GM23338 (cell line): Measurements from ENCODE around the gene NRG3. TPM values are rescaled to one million over a fixed set of nuclear protein-coding genes. Genes with fewer than 3 reads are reported as not detected.

ENCODE experiments used
- ATAC-seq: fragments of 200-7000 bp; cut with Tn5 transposase; 3 replicates; pipeline ENCODE4 v1.9.1; 2020
- DNase-seq: peaks from one replicate; pipeline ENCODE4 v3.0.0-alpha.2; 2015; ENCODE audit warnings: low spot score
- H2AFZ ChIP-seq: fragments of 200-600 bp; sonication (generic); 2 replicates; pipeline ENCODE4 v1.8.0; 2016; ENCODE audit warnings: antibody characterized with exemption, mild to moderate bottlenecking, moderate library complexity
- H3F3A ChIP-seq: fragments of 200-600 bp; sonication (generic); replicated peaks from 2 replicates; pipeline ENCODE4 v1.8.0; 2017; ENCODE audit warnings: antibody characterized with exemption, mixed run types, low read depth
- H3K27ac ChIP-seq: fragments of 200-600 bp; sonication (generic); 2 replicates; pipeline ENCODE4 v1.6.1; 2016; ENCODE audit warnings: low read depth
- H3K27me3 ChIP-seq: fragments of 200-600 bp; sonication (generic); 2 replicates; pipeline ENCODE4 v1.8.0; 2016; ENCODE audit warnings: mild to moderate bottlenecking, mixed run types, moderate library complexity; ENCODE audit not compliant: insufficient read depth
- H3K36me3 ChIP-seq: fragments of 200-600 bp; sonication (generic); 2 replicates; pipeline ENCODE4 v1.8.0; 2016; ENCODE audit warnings: mild to moderate bottlenecking; ENCODE audit not compliant: insufficient read depth
- H3K4me1 ChIP-seq: fragments of 200-600 bp; sonication (generic); 2 replicates; pipeline ENCODE4 v1.8.0; 2016; ENCODE audit warnings: mild to moderate bottlenecking, moderate library complexity; ENCODE audit not compliant: insufficient read depth
- H3K4me2 ChIP-seq: fragments of 200-600 bp; sonication (generic); 2 replicates; pipeline ENCODE4 v1.7.1; 2017; ENCODE audit warnings: mixed run types
- H3K4me3 ChIP-seq: fragments of 200-600 bp; sonication (generic); 2 replicates; pipeline ENCODE4 v1.6.1; 2016; ENCODE audit warnings: mixed run types
- H3K79me2 ChIP-seq: fragments of 200-600 bp; sonication (generic); replicated peaks from 2 replicates; pipeline ENCODE4 v1.8.0; 2017; ENCODE audit warnings: mild to moderate bottlenecking; ENCODE audit not compliant: insufficient read depth
- H3K9me2 ChIP-seq: fragments of 200-600 bp; sonication (generic); 2 replicates; pipeline ENCODE4 v1.8.0; 2017; ENCODE audit not compliant: insufficient read depth
- H4K20me1 ChIP-seq: fragments of 200-600 bp; sonication (generic); replicated peaks from 2 replicates; pipeline ENCODE4 v1.8.0; 2017; ENCODE audit warnings: mild to moderate bottlenecking; ENCODE audit not compliant: insufficient read depth
- H3K27ac Mint-ChIP-seq: 2 replicates; pipeline ENCODE4 v1.8.0; 2020; ENCODE audit warnings: inconsistent platforms, mild to moderate bottlenecking, moderate library complexity, mixed read lengths
- H3K27me3 Mint-ChIP-seq: 3 replicates; pipeline ENCODE4 v1.8.0; 2022; ENCODE audit warnings: low read depth, mild to moderate bottlenecking, moderate library complexity, mixed read lengths, inconsistent platforms; ENCODE audit not compliant: insufficient read depth, poor library complexity
- H3K36me3 Mint-ChIP-seq: 3 replicates; pipeline ENCODE4 v1.8.0; 2021; ENCODE audit warnings: low read depth, mild to moderate bottlenecking, inconsistent platforms, moderate library complexity, mixed read lengths
- H3K4me1 Mint-ChIP-seq: 3 replicates; pipeline ENCODE4 v1.8.0; 2020; ENCODE audit warnings: mild to moderate bottlenecking, inconsistent platforms, mixed read lengths
- H3K4me3 Mint-ChIP-seq: 3 replicates; pipeline ENCODE4 v1.8.0; 2021; ENCODE audit warnings: moderate library complexity, mild to moderate bottlenecking, inconsistent platforms, mixed read lengths
- H3K9me3 Mint-ChIP-seq: 3 replicates; pipeline ENCODE4 v1.8.0; 2020; ENCODE audit warnings: moderate library complexity, mild to moderate bottlenecking, inconsistent platforms, mixed read lengths
- CREB1 ChIP-seq: fragments of 250-450 bp; sonication (Bioruptor Pico); IDR thresholded peaks from 2 replicates; pipeline ENCODE4 v1.5.0; 2020; ENCODE audit warnings: low read depth, mild to moderate bottlenecking, moderate library complexity
- ETS1 ChIP-seq: IDR thresholded peaks from 2 replicates; pipeline ENCODE4 v1.6.1; 2016; ENCODE audit warnings: antibody characterized with exemption
- EZH2 ChIP-seq: fragments of 200-600 bp; sonication (generic); IDR thresholded peaks from one replicate; pipeline ENCODE4 v1.8.0; 2017; ENCODE audit warnings: antibody characterized with exemption, mild to moderate bottlenecking, low read depth; ENCODE audit not compliant: unreplicated experiment
- EZH2phosphoT487 ChIP-seq: fragments of 200-600 bp; sonication (generic); IDR thresholded peaks from one replicate; pipeline ENCODE4 v1.8.1; 2018; ENCODE audit warnings: antibody characterized with exemption; ENCODE audit not compliant: unreplicated experiment
- JUNB ChIP-seq: IDR thresholded peaks from one replicate; pipeline ENCODE4 v1.6.1; 2016; ENCODE audit warnings: antibody characterized with exemption; ENCODE audit not compliant: unreplicated experiment
- NANOG ChIP-seq: IDR thresholded peaks from 2 replicates; pipeline ENCODE4 v1.6.1; 2016; ENCODE audit warnings: antibody characterized with exemption, borderline replicate concordance
- POLR2AphosphoS5 ChIP-seq: IDR thresholded peaks from 2 replicates; pipeline ENCODE4 v1.6.1; 2016; ENCODE audit warnings: antibody characterized with exemption, low read depth
- REST ChIP-seq: IDR thresholded peaks from one replicate; pipeline ENCODE4 v1.6.1; 2018; ENCODE audit warnings: antibody characterized with exemption; ENCODE audit not compliant: unreplicated experiment
- STAT1 ChIP-seq: IDR thresholded peaks from one replicate; pipeline ENCODE4 v1.6.1; 2016; ENCODE audit warnings: antibody characterized with exemption; ENCODE audit not compliant: unreplicated experiment
- ZNF114 ChIP-seq: fragments of 250-450 bp; sonication (Bioruptor Pico); IDR thresholded peaks from 2 replicates; pipeline ENCODE4 v1.5.0; 2020; ENCODE audit warnings: mild to moderate bottlenecking, moderate library complexity
- ZNF331 ChIP-seq: fragments of 250-450 bp; sonication (Bioruptor Pico); IDR thresholded peaks from 2 replicates; pipeline ENCODE4 v1.5.0; 2020; ENCODE audit warnings: low read depth, mild to moderate bottlenecking, moderate library complexity
- ZNF462 ChIP-seq: fragments of 250-450 bp; sonication (Bioruptor Pico); IDR thresholded peaks from 2 replicates; pipeline ENCODE4 v1.5.0; 2020; ENCODE audit warnings: mild to moderate bottlenecking, moderate library complexity
- polyA plus RNA-seq: library from polyadenylated mRNA; unstranded; fragments of >200 nt; fragmentation: Nextera tagmentation; extraction: Ambion mirVana; gene quantifications from 2 replicates; pipeline ENCODE4 v1.2.1, GENCODE V29; 2016
- total RNA-seq: library from RNA; depleted of rRNA; stranded (reverse); fragments of >200 nt; shearing (Covaris generic); gene quantifications from 2 replicates; pipeline ENCODE4 v1.2.3, GENCODE V29; 2014
- TF ChIP-seq, protein P1 (sequence below), 2 experiments: fragments of 200-600 bp in 1 of 2; sonication (generic) in 1 of 2; conservative IDR thresholded peaks; 2 replicates each; pipeline versions ENCODE4 v1.5.1 to v1.6.1; 2016 to 2017; ENCODE audit warnings: antibody characterized with exemption in 2 of 2, low read depth in 2 of 2, mild to moderate bottlenecking in 2 of 2, moderate library complexity in 1 of 2

NRG3 gene
- total and polyA plus RNA-seq, 2 experiments from 2014 or later: 1.9 to 3.9 TPM

DNA sequence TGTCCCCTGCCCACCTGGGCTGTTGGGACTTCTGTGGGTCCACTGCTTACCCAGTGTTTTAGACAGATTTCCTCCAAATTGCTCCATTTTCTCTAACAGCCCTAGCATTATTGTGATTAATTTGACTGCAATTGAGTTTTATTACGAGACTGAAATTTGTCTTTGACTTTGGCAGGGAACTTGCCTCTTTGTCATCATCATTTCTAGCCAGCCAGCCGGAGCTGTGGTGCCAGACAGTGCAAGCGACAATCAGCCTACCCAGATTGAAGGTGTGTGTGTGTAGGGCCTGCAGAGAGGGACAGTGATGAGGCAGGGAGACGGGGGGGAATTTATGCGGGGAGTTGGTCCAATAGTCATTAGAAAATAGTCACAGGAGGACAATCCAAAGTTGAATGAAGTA lies 743.0 kb downstream of the NRG3 start:
- H3K4me1 ChIP-seq: no peaks in the 10 kb centered on the region
- Mint-ChIP-seq H3K27ac (no peak overlapping the region), H3K27me3 (peaks cover 2% of the 10 kb centered on the region), H3K4me1 (no peaks in the 10 kb centered on the region), H3K36me3 (no peaks in the 10 kb centered on the region; the same call in 2 of the 3 replicates), H3K4me3 (no peak overlapping the region), H3K9me3 (peaks cover 10% of the 10 kb centered on the region; the same call in 2 of the 3 replicates)
- no peaks in the 10 kb centered on the region; the same call in 1 of the 2 replicates for H3K9me2 ChIP-seq
- H3F3A ChIP-seq: no peaks in the 10 kb centered on the region
- H2AFZ ChIP-seq: no peak overlapping the region
- ATAC-seq: no peak
- no peak overlapping the region for H3K4me3 ChIP-seq
- no peak overlapping the region for H3K4me2 ChIP-seq
- DNase-seq: no peak
- no peaks in the 10 kb centered on the region for H4K20me1 ChIP-seq
- H3K79me2 ChIP-seq: no peaks in the 10 kb centered on the region
- H3K27me3 ChIP-seq: no peaks in the 10 kb centered on the region
- TF ChIP-seq EZH2phosphoT487 (no peak), JUNB (no peak), POLR2AphosphoS5 (no peak), STAT1 (no peak), ETS1 (no peak), NANOG (no peak), EZH2 (no peak), ZNF114 (CRISPR knock-in tag) (no peak), ZNF331 (no peak), REST (no peak), CREB1 (CRISPR knock-in tag) (no peak), ZNF462 (CRISPR knock-in tag) (no peak)
- TF ChIP-seq, protein P1, sequence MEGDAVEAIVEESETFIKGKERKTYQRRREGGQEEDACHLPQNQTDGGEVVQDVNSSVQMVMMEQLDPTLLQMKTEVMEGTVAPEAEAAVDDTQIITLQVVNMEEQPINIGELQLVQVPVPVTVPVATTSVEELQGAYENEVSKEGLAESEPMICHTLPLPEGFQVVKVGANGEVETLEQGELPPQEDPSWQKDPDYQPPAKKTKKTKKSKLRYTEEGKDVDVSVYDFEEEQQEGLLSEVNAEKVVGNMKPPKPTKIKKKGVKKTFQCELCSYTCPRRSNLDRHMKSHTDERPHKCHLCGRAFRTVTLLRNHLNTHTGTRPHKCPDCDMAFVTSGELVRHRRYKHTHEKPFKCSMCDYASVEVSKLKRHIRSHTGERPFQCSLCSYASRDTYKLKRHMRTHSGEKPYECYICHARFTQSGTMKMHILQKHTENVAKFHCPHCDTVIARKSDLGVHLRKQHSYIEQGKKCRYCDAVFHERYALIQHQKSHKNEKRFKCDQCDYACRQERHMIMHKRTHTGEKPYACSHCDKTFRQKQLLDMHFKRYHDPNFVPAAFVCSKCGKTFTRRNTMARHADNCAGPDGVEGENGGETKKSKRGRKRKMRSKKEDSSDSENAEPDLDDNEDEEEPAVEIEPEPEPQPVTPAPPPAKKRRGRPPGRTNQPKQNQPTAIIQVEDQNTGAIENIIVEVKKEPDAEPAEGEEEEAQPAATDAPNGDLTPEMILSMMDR (conservative IDR thresholded peaks at IDR 0.05; ENCODE audit: low read depth in 2 of 2): no peak
- no peaks in the 10 kb centered on the region; the same call in 1 of the 2 replicates for H3K36me3 ChIP-seq
- H3K27ac ChIP-seq: no peak overlapping the region
